ENCODE data around the gene TNIP2.

Gene TNIP2

GRCh38 chr4:2694691-2695090 is 61.4 kb downstream of the TNIP2 start:
- Mint-ChIP-seq H3K36me3 (ENCODE audit: low read depth) (peaks cover 99% of the 10 kb centered on the region), H3K27me3 (no peaks in the 10 kb centered on the region), H3K27ac (no peak overlapping the region), H3K4me3 (no peak overlapping the region), H3K9me3 (no peaks in the 10 kb centered on the region), H3K4me1 (ENCODE audit: low read depth) (peaks cover 4% of the 10 kb centered on the region)
- intact Hi-C loops (cut with micrococcal nuclease), result no loop called here

DNA sequence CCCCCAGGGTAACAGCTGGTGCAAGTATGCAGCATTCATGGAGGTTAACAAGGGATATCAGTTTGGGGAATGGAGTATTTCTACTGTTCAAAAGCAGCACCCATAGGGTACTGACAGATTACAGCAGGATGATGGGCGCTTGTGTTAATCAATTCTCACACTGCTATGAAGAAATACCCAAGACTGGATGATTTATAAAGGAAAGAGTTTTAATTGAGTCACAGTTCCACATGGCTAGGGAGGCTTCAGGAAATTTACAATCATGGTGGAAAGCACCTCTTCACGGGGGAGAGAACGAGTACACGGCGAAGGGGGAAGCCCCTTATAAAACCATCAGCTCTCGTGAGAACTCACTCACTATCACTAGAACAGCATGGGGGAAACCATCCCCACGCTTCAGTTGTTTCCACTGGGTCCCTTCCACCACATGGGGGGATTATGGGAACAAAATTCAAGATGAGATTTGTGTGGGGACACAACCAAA is 64.1 kb downstream of the TNIP2 start:
- no peak overlapping the region for H3K4me3 Mint-ChIP-seq
- peaks cover 13% of the 10 kb centered on the region for H3K4me1 Mint-ChIP-seq (ENCODE audit: low read depth)
- H3K36me3 Mint-ChIP-seq (ENCODE audit: low read depth), result peaks cover 99% of the 10 kb centered on the region
- no peaks in the 10 kb centered on the region for H3K9me3 Mint-ChIP-seq
- H3K27me3 Mint-ChIP-seq, result no peaks in the 10 kb centered on the region
- intact Hi-C loops (cut with micrococcal nuclease), result no loop called here
- no peak overlapping the region for H3K27ac Mint-ChIP-seq
